GM12875 (cell line): Measurements from ENCODE around the gene ANKRD31.
A peak's percentile ranks its signal among the peaks of the same experiment; 100 is the strongest.
"Not testable (repeated sequence)": the region's sequence is repeated elsewhere in the genome, so short reads cannot be mapped to it uniquely, and the experiment has no call there.

Experiments used
- H3K4me3 ChIP-seq: one replicate; pipeline ENCODE4 v1.5.1; 2011; ENCODE audit warnings: low read depth, low read length, control low read depth
- TF ChIP-seq, protein P1 (sequence below): IDR thresholded peaks from 2 replicates; pipeline ENCODE4 v1.5.1; 2011; ENCODE audit warnings: low read depth, mild to moderate bottlenecking, control low read depth, inconsistent platforms, low read length, moderate library complexity, borderline replicate concordance; ENCODE audit not compliant: insufficient read depth

ANKRD31 gene

DNA sequence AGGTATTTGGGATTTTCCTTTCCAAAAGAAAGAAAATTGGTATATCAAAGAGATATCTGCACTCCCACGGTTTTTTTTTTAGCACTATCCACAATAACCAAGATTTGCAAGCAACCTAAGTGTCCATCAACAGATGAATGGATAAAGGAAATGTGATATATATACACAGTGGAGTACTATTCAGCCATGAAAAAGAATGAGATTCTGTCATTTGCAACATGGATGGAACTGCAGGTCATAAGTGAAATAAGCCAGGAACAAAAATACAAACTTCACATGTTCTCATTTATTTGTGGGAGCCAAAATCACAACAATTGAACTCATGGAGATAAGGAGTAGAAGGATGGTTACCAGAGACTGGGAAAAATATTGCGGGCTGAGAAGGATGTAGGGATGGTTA is 9.8 kb downstream of the ANKRD31 start:
- no peak overlapping the region for H3K4me3 ChIP-seq
- TF ChIP-seq, protein P1, sequence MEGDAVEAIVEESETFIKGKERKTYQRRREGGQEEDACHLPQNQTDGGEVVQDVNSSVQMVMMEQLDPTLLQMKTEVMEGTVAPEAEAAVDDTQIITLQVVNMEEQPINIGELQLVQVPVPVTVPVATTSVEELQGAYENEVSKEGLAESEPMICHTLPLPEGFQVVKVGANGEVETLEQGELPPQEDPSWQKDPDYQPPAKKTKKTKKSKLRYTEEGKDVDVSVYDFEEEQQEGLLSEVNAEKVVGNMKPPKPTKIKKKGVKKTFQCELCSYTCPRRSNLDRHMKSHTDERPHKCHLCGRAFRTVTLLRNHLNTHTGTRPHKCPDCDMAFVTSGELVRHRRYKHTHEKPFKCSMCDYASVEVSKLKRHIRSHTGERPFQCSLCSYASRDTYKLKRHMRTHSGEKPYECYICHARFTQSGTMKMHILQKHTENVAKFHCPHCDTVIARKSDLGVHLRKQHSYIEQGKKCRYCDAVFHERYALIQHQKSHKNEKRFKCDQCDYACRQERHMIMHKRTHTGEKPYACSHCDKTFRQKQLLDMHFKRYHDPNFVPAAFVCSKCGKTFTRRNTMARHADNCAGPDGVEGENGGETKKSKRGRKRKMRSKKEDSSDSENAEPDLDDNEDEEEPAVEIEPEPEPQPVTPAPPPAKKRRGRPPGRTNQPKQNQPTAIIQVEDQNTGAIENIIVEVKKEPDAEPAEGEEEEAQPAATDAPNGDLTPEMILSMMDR = no peak

GRCh38 chr5:75225506-75225905 is 11.2 kb downstream of the ANKRD31 start:
- no peak overlapping the region for H3K4me3 ChIP-seq
- TF ChIP-seq, protein P1 = no peak

DNA sequence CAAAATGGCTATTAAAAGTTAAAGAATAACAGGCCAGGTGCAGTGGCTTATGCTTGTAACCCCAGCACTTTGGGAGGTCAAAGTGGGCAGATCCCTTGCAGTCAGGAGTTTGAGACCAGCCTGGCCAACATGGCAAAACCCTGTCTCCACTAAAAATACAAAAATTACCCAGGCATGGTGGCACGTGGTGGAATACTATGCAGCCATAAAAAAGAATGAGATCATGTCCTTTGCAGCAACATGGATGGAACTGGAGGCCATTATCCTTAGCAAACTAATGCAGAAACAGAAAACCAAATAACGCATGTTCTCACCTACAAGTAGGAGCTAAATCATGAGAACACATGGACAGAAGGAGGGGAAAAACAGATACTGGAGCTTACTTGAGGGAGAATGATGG is 15.9 kb downstream of the ANKRD31 start:
- not testable (repeated sequence) for H3K4me3 ChIP-seq

- TF ChIP-seq, protein P1 = no peak
- no peak overlapping the region for H3K4me3 ChIP-seq
These were observed 21.8 kb downstream of the ANKRD31 start for GRCh38 chr5:75214928-75215327.

- H3K4me3 ChIP-seq = no peak overlapping the region
- TF ChIP-seq, protein P1 = no peak
These were observed 22.3 kb downstream of the ANKRD31 start for GRCh38 chr5:75214409-75214808.

DNA sequence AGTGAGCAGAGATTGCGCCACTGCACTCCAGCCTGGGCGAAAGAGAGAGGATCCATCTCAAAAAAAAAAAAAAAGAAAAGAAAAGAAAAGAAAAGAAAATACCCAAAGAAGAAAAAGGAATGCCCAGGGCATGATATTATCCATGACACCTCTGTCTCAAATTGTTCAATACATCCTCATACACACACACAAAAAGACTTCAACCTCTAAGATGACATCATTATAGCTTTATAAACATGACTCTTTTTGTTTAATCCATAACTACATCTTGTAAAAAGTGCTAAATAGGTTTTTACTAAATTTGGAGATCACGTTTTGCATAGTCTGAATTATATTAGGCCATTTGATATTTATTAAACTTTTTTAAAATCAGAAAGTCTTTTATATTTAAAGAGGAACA is 33.1 kb downstream of the ANKRD31 start:
- TF ChIP-seq, protein P1 = no peak

GRCh38 chr5:75202935-75203334 is 33.7 kb downstream of the ANKRD31 start:
- no peak overlapping the region for H3K4me3 ChIP-seq
- TF ChIP-seq, protein P1 = 0 out of 2 replicates have a peak, but pooled peaks have one; percentile 8

More for the DNA sequence above, 33.1 kb downstream of the ANKRD31 start:
- no peak overlapping the region for H3K4me3 ChIP-seq

GRCh38 chr5:75200776-75201175 is 35.9 kb downstream of the ANKRD31 start:
- no peak overlapping the region for H3K4me3 ChIP-seq
- TF ChIP-seq, protein P1 = no peak
